Activated naive CD8-positive, alpha-beta T cell treated with anti-CD3 and anti-CD28 coated beads, Interleukin-2, amount 50 U/mL, for 24 hours (primary cell): ENCODE results near the gene GTPBP3.
"Not testable (repeated sequence)": the region's sequence is repeated elsewhere in the genome, so short reads cannot be mapped to it uniquely, and the experiment has no call there.

ENCODE experiments used
- ATAC-seq: fragments of 150-1000 bp; cut with Tn5 transposase; one replicate; pipeline ENCODE4 v1.10.0; 2021
- DNase-seq: peaks from one replicate; pipeline ENCODE4 v3.0.0; 2021
- H3K27ac Mint-ChIP-seq: one replicate; pipeline ENCODE4 v1.8.0; 2021; ENCODE audit warnings: mild to moderate bottlenecking, mixed read lengths
- H3K27me3 Mint-ChIP-seq: one replicate; pipeline ENCODE4 v1.8.0; 2021; ENCODE audit warnings: mixed read lengths
- H3K36me3 Mint-ChIP-seq: one replicate; pipeline ENCODE4 v1.8.0; 2021; ENCODE audit warnings: low read depth, mixed read lengths
- H3K4me1 Mint-ChIP-seq: one replicate; pipeline ENCODE4 v1.8.0; 2021; ENCODE audit warnings: mixed read lengths
- H3K4me3 Mint-ChIP-seq: one replicate; pipeline ENCODE4 v1.8.0; 2021; ENCODE audit warnings: mild to moderate bottlenecking, moderate library complexity, mixed read lengths
- H3K9me3 Mint-ChIP-seq: one replicate; pipeline ENCODE4 v1.8.0; 2021; ENCODE audit warnings: mixed read lengths

The GTPBP3 gene

GRCh38 chr19:17359905-17360800 lies 22.8 kb downstream of the GTPBP3 start:
- Mint-ChIP-seq H3K4me3 (no peak overlapping the region), H3K4me1 (no peaks in the 10 kb centered on the region), H3K27me3 (peaks cover 4% of the 10 kb centered on the region), H3K36me3 (no peaks in the 10 kb centered on the region), H3K27ac (no peak overlapping the region), H3K9me3 (no peaks in the 10 kb centered on the region)
- DNase-seq (no peak), ATAC-seq (no peak)

- H3K27me3 Mint-ChIP-seq, H3K4me1 Mint-ChIP-seq, H3K9me3 Mint-ChIP-seq: not testable (repeated sequence)
These were observed 26.7 kb downstream of the GTPBP3 start for GRCh38 chr19:17363852-17364605.

GRCh38 chr19:17365361-17365760 lies 28.0 kb downstream of the GTPBP3 start:
- ATAC-seq (no peak), DNase-seq (no peak)
- Mint-ChIP-seq H3K36me3 (no peaks in the 10 kb centered on the region), H3K4me1 (peaks cover 5% of the 10 kb centered on the region), H3K27ac (no peak overlapping the region), H3K27me3 (peaks cover 10% of the 10 kb centered on the region), H3K9me3 (no peaks in the 10 kb centered on the region), H3K4me3 (no peak overlapping the region)

More at GRCh38 chr19:17363852-17364605, 26.7 kb downstream of the GTPBP3 start:
- H3K4me3 Mint-ChIP-seq, DNase-seq, ATAC-seq, H3K36me3 Mint-ChIP-seq, H3K27ac Mint-ChIP-seq: not testable (repeated sequence)

- Mint-ChIP-seq H3K4me1 (peaks cover 7% of the 10 kb centered on the region), H3K27ac (no peak overlapping the region), H3K4me3 (peak overlapping the region; percentile 5), H3K9me3 (no peaks in the 10 kb centered on the region), H3K27me3 (peaks cover 10% of the 10 kb centered on the region), H3K36me3 (no peaks in the 10 kb centered on the region)
- no peak for ATAC-seq
- no peak for DNase-seq
These were observed 32.8 kb downstream of the GTPBP3 start for GRCh38 chr19:17370026-17370587.

GRCh38 chr19:17376935-17377600 lies 39.7 kb downstream of the GTPBP3 start, which contains the start of gene PLVAP:
PLVAP (minus strand) TSS chr19:17377342; CDS start chr19:17377288, 54 bp downstream.
- DNase-seq (no peak), ATAC-seq (no peak)
- peaks cover 2% of the 10 kb centered on the region for H3K4me1 Mint-ChIP-seq
- peaks cover 6% of the 10 kb centered on the region for H3K27me3 Mint-ChIP-seq
- H3K36me3 Mint-ChIP-seq, result peaks cover 2% of the 10 kb centered on the region
- H3K27ac Mint-ChIP-seq, result no peak within 1 kb of the TSS
- H3K4me3 Mint-ChIP-seq, result no peak within 1 kb of the TSS
- H3K9me3 Mint-ChIP-seq, result no peaks in the 10 kb centered on the region

GRCh38 chr19:17378271-17378670 lies 40.9 kb downstream of the GTPBP3 start:
- DNase-seq (no peak), ATAC-seq (no peak)
- Mint-ChIP-seq H3K27ac (no peak overlapping the region), H3K27me3 (peaks cover 6% of the 10 kb centered on the region), H3K36me3 (peaks cover 2% of the 10 kb centered on the region), H3K4me3 (no peak overlapping the region), H3K9me3 (no peaks in the 10 kb centered on the region), H3K4me1 (peaks cover 12% of the 10 kb centered on the region)

- Mint-ChIP-seq H3K4me3 (no peak overlapping the region), H3K27ac (no peak overlapping the region), H3K36me3 (peaks cover 2% of the 10 kb centered on the region), H3K9me3 (no peaks in the 10 kb centered on the region), H3K27me3 (peaks cover 4% of the 10 kb centered on the region), H3K4me1 (peaks cover 13% of the 10 kb centered on the region)
- no peak for ATAC-seq
- no peak for DNase-seq
These were observed 41.9 kb downstream of the GTPBP3 start for GRCh38 chr19:17379221-17379631.

GRCh38 chr19:17380426-17381138 lies 43.2 kb downstream of the GTPBP3 start:
- peaks cover 4% of the 10 kb centered on the region for H3K27me3 Mint-ChIP-seq
- no peak for DNase-seq
- H3K4me3 Mint-ChIP-seq, result no peak overlapping the region
- H3K36me3 Mint-ChIP-seq, result peaks cover 2% of the 10 kb centered on the region
- no peak for ATAC-seq
- peaks cover 13% of the 10 kb centered on the region for H3K4me1 Mint-ChIP-seq
- H3K27ac Mint-ChIP-seq, result no peak overlapping the region
- no peaks in the 10 kb centered on the region for H3K9me3 Mint-ChIP-seq

- H3K27ac Mint-ChIP-seq, result no peak overlapping the region
- peaks cover 3% of the 10 kb centered on the region for H3K27me3 Mint-ChIP-seq
- H3K9me3 Mint-ChIP-seq, result no peaks in the 10 kb centered on the region
- H3K4me3 Mint-ChIP-seq, result no peak overlapping the region
- H3K4me1 Mint-ChIP-seq, result peaks cover 16% of the 10 kb centered on the region
- no peaks in the 10 kb centered on the region for H3K36me3 Mint-ChIP-seq
- DNase-seq (peak; percentile 75), ATAC-seq (peak; percentile 23)
These were observed 48.7 kb downstream of the GTPBP3 start for GRCh38 chr19:17385878-17386611.

- H3K9me3 Mint-ChIP-seq, result no peaks in the 10 kb centered on the region
- H3K4me3 Mint-ChIP-seq, result no peak overlapping the region
- no peak overlapping the region for H3K27ac Mint-ChIP-seq
- no peaks in the 10 kb centered on the region for H3K36me3 Mint-ChIP-seq
- no peak for ATAC-seq
- H3K4me1 Mint-ChIP-seq, result peaks cover 18% of the 10 kb centered on the region
- peaks cover 3% of the 10 kb centered on the region for H3K27me3 Mint-ChIP-seq
- no peak for DNase-seq
These were observed 51.9 kb downstream of the GTPBP3 start for GRCh38 chr19:17389288-17389687.

- Mint-ChIP-seq H3K4me1 (peaks cover 24% of the 10 kb centered on the region), H3K4me3 (peak overlapping the region; percentile 81), H3K36me3 (no peaks in the 10 kb centered on the region), H3K27me3 (peaks cover 3% of the 10 kb centered on the region), H3K9me3 (no peaks in the 10 kb centered on the region), H3K27ac (no peak overlapping the region)
- ATAC-seq, result no peak
- DNase-seq, result no peak
These were observed 52.8 kb downstream of the GTPBP3 start for GRCh38 chr19:17389957-17390664.

GRCh38 chr19:17390665-17391370 lies 53.5 kb downstream of the GTPBP3 start:
- Mint-ChIP-seq H3K27me3 (peaks cover 3% of the 10 kb centered on the region), H3K4me3 (peak overlapping the region; percentile 81), H3K27ac (peak overlapping the region; percentile 56)

More at GRCh38 chr19:17390665-17391370, 53.5 kb downstream of the GTPBP3 start:
- Mint-ChIP-seq H3K36me3 (no peaks in the 10 kb centered on the region), H3K4me1 (peaks cover 27% of the 10 kb centered on the region), H3K9me3 (no peaks in the 10 kb centered on the region)
- ATAC-seq (peak; percentile 97), DNase-seq (peak; percentile 95)
